Measurements from ENCODE around the gene SSH2. TPM values are rescaled to one million over a fixed set of nuclear protein-coding genes. Genes with fewer than 3 reads are reported as not detected.

Gene SSH2
- polyA plus RNA-seq, 1 donor from 2014 or later = 16.6 TPM

GRCh38 chr17:29706045-29706431 is 224.0 kb downstream of the SSH2 start:
- no peak overlapping the region for H3K27ac ChIP-seq (ENCODE audit: low read length)
- TF ChIP-seq POLR2AphosphoS5 (IDR thresholded peaks at IDR 0.05) = no peak
- no peak for TF ChIP-seq CTCF (IDR thresholded peaks at IDR 0.05; ENCODE audit: poor library complexity, severe bottlenecking)
- no peak for TF ChIP-seq RAD21 (conservative IDR thresholded peaks at IDR 0.05)
- no peak for TF ChIP-seq TAF1 (IDR thresholded peaks at IDR 0.05; ENCODE audit: low read depth)
- TF ChIP-seq EP300 (conservative IDR thresholded peaks at IDR 0.05; ENCODE audit: poor library complexity, severe bottlenecking) = no peak
- TF ChIP-seq MXI1 (conservative IDR thresholded peaks at IDR 0.05; ENCODE audit: poor library complexity, severe bottlenecking) = no peak
- TF ChIP-seq REST (IDR thresholded peaks at IDR 0.05; ENCODE audit: borderline replicate concordance) = no peak
- TF ChIP-seq EZH2 (IDR thresholded peaks at IDR 0.05; ENCODE audit: borderline replicate concordance, insufficient read depth, low read length, poor library complexity, severe bottlenecking) = no peak
- TF ChIP-seq SMC3 (conservative IDR thresholded peaks at IDR 0.05; ENCODE audit: poor library complexity) = no peak

GRCh38 chr17:29705386-29705785 is 224.6 kb downstream of the SSH2 start:
- Histone ChIP-seq H3K4me3 (ENCODE audit: low read length) (no peak overlapping the region), H3K4me2 (ENCODE audit: low read length) (no peak overlapping the region), H3K9me3 (ENCODE audit: low read length) (no peaks in the 10 kb centered on the region), H3K9ac (ENCODE audit: low read length) (no peak overlapping the region), H2AFZ (ENCODE audit: low read depth, low read length) (no peak overlapping the region), H3K36me3 (ENCODE audit: insufficient read depth, low read length) (peaks cover 4% of the 10 kb centered on the region), H3K79me2 (replicated peaks; ENCODE audit: insufficient read depth, low read length) (no peaks in the 10 kb centered on the region), H4K20me1 (ENCODE audit: insufficient read depth) (no peaks in the 10 kb centered on the region), H3F3A (ENCODE audit: insufficient read depth, low read length, poor library complexity, severe bottlenecking) (no peaks in the 10 kb centered on the region), H3K27ac (ENCODE audit: low read length) (no peak overlapping the region), H3K27me3 (ENCODE audit: insufficient read depth, low read depth, low read length) (no peaks in the 10 kb centered on the region), H3K9me2 (ENCODE audit: insufficient read depth, low read length) (no peaks in the 10 kb centered on the region)
- TF ChIP-seq EZH2 (IDR thresholded peaks at IDR 0.05; ENCODE audit: borderline replicate concordance, insufficient read depth, low read length, poor library complexity, severe bottlenecking) (no peak), EP300 (conservative IDR thresholded peaks at IDR 0.05; ENCODE audit: poor library complexity, severe bottlenecking) (no peak), REST (IDR thresholded peaks at IDR 0.05; ENCODE audit: borderline replicate concordance) (no peak), SMC3 (conservative IDR thresholded peaks at IDR 0.05; ENCODE audit: poor library complexity) (no peak), CTCF (IDR thresholded peaks at IDR 0.05; ENCODE audit: poor library complexity, severe bottlenecking) (no peak), POLR2AphosphoS5 (IDR thresholded peaks at IDR 0.05) (no peak), RAD21 (conservative IDR thresholded peaks at IDR 0.05) (no peak), MXI1 (conservative IDR thresholded peaks at IDR 0.05; ENCODE audit: poor library complexity, severe bottlenecking) (no peak), TAF1 (IDR thresholded peaks at IDR 0.05; ENCODE audit: low read depth) (no peak)

More at GRCh38 chr17:29706045-29706431, 224.0 kb downstream of the SSH2 start:
- no peaks in the 10 kb centered on the region for H3K9me2 ChIP-seq (ENCODE audit: insufficient read depth, low read length)
- H3K4me2 ChIP-seq (ENCODE audit: low read length) = no peak overlapping the region
- no peaks in the 10 kb centered on the region for H3K27me3 ChIP-seq (ENCODE audit: insufficient read depth, low read depth, low read length)
- H3K4me3 ChIP-seq (ENCODE audit: low read length) = no peak overlapping the region
- H3K79me2 ChIP-seq (replicated peaks; ENCODE audit: insufficient read depth, low read length) = no peaks in the 10 kb centered on the region
- H3K9ac ChIP-seq (ENCODE audit: low read length) = no peak overlapping the region
- peaks cover 4% of the 10 kb centered on the region for H3K36me3 ChIP-seq (ENCODE audit: insufficient read depth, low read length)
- no peaks in the 10 kb centered on the region for H3F3A ChIP-seq (ENCODE audit: insufficient read depth, low read length, poor library complexity, severe bottlenecking)
- H4K20me1 ChIP-seq (ENCODE audit: insufficient read depth) = no peaks in the 10 kb centered on the region
- no peak overlapping the region for H2AFZ ChIP-seq (ENCODE audit: low read depth, low read length)
- H3K9me3 ChIP-seq (ENCODE audit: low read length) = no peaks in the 10 kb centered on the region

All from neural cell (in vitro differentiated cells).